Body of pancreas (tissue), 4 donors: ENCODE measurements around the gene SLC16A7.

Experiments used
- CTCF ChIP-seq, 7 experiments: fragments of 450-650 bp in 4 of 7; fragments of 200-600 bp in 3 of 7; sonication (generic) in 3 of 7; IDR thresholded peaks; one replicate each; pipeline ENCODE4 v1.5.1; 2016 to 2019; ENCODE audit warnings: antibody characterized with exemption in 7 of 7
- POLR2A ChIP-seq, 3 donors: fragments of 450-650 bp; IDR thresholded peaks; one replicate each; pipeline ENCODE4 v1.6.1; 2016; ENCODE audit warnings: antibody characterized with exemption in 3 of 3, mild to moderate bottlenecking in 2 of 3

- TF ChIP-seq CTCF (IDR thresholded peaks at IDR 0.05) (no peak), POLR2A (IDR thresholded peaks at IDR 0.05) (no peak)
These were observed 61.9 kb downstream of the SLC16A7 start for GRCh38 chr12:59657711-59658110.
